GM12874 (cell line): ENCODE measurements around the gene NPR3.

Experiments used
- TF ChIP-seq, protein P1 (sequence below): IDR thresholded peaks from 2 replicates; pipeline ENCODE4 v1.5.1; 2011; ENCODE audit warnings: low read depth, mild to moderate bottlenecking, control low read depth, low read length, moderate library complexity; ENCODE audit not compliant: insufficient read depth

NPR3 gene

DNA sequence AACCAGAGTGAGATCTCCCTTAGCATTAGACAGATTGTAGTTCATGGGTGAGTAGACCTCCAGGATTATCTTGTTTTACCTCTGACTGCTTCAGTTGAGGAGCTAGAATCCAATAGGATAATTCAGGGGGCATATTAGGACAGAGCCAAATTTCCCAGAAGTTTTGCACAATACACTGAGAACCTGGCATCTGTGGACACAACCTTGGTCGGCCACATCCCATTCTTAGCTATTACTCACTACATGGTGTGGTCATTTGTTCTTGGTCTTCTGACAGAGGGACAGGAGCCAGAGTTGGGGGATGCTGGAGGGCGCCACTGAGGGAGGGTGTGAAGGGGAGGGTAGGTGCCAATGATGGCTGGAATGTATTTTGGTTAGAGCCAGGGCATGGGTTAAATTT lies 66.6 kb downstream of the NPR3 start:
- TF ChIP-seq, protein P1, sequence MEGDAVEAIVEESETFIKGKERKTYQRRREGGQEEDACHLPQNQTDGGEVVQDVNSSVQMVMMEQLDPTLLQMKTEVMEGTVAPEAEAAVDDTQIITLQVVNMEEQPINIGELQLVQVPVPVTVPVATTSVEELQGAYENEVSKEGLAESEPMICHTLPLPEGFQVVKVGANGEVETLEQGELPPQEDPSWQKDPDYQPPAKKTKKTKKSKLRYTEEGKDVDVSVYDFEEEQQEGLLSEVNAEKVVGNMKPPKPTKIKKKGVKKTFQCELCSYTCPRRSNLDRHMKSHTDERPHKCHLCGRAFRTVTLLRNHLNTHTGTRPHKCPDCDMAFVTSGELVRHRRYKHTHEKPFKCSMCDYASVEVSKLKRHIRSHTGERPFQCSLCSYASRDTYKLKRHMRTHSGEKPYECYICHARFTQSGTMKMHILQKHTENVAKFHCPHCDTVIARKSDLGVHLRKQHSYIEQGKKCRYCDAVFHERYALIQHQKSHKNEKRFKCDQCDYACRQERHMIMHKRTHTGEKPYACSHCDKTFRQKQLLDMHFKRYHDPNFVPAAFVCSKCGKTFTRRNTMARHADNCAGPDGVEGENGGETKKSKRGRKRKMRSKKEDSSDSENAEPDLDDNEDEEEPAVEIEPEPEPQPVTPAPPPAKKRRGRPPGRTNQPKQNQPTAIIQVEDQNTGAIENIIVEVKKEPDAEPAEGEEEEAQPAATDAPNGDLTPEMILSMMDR, result no peak

DNA sequence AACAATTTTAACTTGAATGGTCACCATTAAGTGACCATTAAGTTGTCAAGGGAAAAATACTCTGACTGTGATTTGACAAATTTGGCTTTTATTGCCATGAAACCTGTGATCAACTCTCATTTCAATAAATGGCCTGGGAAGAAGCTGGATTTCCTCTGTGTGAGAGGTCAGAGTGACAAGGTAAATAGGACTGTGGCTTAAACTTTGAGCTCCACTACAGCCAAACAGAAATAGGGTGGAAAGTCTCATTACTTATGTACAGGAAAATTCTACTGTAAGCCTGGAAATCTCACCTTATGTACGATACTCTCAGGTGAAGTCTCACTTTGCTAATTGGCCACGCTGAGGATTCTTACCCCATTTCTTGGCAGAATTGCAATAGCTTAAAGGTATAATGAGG lies 67.3 kb downstream of the NPR3 start:
- TF ChIP-seq, protein P1, result no peak

DNA sequence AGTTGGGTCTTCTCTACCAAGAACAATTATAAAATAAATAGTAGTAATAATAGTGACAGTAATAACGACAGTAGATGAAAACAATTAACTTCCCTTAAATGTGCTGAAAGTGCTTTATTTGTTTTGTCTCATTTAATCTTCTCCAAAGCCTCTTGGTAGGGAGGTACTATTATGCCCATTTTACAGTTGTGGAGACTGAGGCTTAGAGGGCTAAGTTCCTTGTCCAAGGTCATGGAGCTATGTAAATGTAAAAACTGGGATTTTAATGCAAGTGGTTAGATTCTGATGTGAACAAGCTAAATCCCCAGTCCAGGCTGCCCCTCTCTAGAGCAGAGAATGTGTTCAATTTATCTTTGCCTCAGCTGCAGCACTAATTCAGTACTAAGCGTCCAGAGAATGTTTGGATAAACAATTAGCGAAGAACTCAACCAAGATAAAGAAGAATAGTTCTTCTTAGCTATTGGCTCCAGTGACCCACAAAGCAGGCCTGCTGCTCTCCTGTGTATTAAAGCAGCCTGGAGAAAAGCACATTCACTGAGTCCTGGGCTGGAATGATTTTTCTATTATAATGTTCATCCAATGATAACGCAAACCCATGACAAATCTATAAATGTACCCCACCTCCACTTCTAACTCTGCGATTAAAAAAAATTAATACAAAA lies 68.8 kb downstream of the NPR3 start:
- TF ChIP-seq, protein P1, result no peak

DNA sequence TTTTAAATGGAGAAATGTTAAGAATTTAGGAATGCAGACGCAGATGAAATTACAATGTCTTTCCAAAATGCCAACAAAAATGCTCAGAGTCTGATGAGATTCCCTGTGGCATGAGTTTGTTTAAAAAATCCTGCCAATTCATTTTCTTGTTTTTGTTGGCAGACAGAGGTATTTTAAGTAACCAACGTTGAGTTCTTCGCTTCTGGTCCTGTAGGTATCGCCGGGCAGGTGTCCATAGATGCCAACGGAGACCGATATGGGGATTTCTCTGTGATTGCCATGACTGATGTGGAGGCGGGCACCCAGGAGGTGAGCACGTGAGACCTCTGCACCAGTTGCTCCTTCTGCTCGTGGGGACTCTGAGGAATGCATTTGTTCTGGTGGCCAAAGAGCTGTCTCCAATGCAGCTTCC lies 69.4 kb downstream of the NPR3 start:
- TF ChIP-seq, protein P1, result no peak

DNA sequence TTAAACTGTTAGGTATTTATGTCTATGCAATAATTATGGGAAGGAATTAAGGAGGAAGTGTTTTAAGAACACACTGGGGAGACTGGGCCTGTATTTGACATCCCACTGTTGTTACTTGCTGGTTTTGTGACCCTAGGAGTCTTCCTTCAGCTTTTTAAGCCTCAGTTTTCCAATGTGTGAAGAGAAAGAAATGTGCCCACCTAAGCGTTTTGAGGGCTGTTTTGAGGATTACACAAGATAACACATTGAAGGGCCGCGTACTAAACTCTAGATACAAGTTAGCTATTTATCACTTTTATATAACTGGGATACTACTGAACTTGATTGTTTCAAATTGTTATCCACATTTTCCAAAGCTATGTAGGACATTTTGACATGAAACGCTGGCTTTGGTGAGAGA lies 72.5 kb downstream of the NPR3 start:
- TF ChIP-seq, protein P1, result no peak

DNA sequence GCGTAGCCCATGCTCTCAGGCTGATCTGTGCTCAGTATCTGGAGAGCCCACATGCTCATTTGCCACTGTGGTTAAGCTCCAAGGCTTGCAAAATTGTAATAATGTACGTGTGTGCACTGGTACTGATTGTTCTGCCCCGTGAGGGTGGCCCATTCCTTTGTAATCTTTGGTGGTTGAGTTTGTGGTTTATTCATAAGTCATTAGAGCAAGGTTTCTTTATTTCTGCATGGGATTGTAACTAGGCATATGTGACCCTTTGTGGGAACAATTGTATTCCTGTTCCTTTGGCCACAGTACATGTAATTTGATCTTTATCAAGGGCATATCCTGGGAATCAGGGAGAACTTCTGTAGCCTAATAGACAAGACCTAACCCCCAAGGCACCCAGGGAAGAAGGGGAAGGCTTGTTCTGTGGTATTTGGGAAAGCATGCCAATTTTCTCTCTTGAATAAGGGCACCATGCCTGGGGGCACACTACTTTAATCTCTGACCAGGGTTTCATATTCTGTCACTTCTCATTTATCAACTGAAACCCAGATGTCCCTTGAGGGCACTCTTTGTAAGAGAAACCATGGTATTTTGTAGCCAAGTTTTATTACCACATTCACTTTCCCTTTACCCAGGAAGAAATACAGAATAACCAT lies 74.6 kb downstream of the NPR3 start:
- TF ChIP-seq, protein P1, result no peak

DNA sequence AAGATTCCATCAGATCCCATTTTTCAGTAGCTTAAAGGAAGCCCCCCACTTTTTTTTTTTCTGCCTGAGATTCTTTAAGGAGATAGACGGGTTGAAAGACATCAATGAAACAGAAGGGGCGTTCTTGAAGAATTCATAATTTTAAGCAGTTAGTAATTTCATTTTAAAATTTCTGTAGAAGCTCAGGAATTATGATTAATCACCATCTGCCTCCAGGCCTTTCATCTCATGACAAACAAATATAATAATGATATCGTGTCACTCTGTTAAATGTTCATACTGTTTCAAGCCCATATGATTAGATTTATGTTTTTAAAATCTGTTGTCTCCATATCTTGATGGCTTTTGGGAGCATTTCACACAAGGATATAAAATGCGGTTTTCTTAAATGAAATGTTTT lies 75.2 kb downstream of the NPR3 start:
- TF ChIP-seq, protein P1, result no peak
